ENCODE data around the gene VGLL3.
"Not testable (repeated sequence)": the region's sequence is repeated elsewhere in the genome, so short reads cannot be mapped to it uniquely, and the experiment has no call there.

VGLL3 gene

GRCh38 chr3:86990012-86990733 is 776 bp downstream of the VGLL3 start:
- no peak for DNase-seq (ENCODE audit: low read depth in 1 of 2, low spot score in 1 of 2)

GRCh38 chr3:86989611-86990010 is 1.3 kb downstream of the VGLL3 start:
- no peak for DNase-seq (ENCODE audit: low read depth in 1 of 2, low spot score in 1 of 2)

GRCh38 chr3:86989006-86989405 is 1.9 kb downstream of the VGLL3 start:
- DNase-seq (ENCODE audit: low read depth in 1 of 2, low spot score in 1 of 2): no peak

- DNase-seq (ENCODE audit: low read depth in 1 of 2, low spot score in 1 of 2): no peak
Observed at GRCh38 chr3:86988235-86988634, 2.7 kb downstream of the VGLL3 start.

- no peak for DNase-seq (ENCODE audit: low read depth in 1 of 2, low spot score in 1 of 2)
Observed at GRCh38 chr3:86987421-86987715, 3.6 kb downstream of the VGLL3 start.

- no peak for DNase-seq (ENCODE audit: low read depth in 1 of 2, low spot score in 1 of 2)
Observed at GRCh38 chr3:86986671-86987420, 4.1 kb downstream of the VGLL3 start.

- DNase-seq (ENCODE audit: low read depth in 1 of 2, low spot score in 1 of 2): no peak
Observed at GRCh38 chr3:86985181-86985826, 5.6 kb downstream of the VGLL3 start.

- no peak for DNase-seq (ENCODE audit: low read depth in 1 of 2, low spot score in 1 of 2)
Observed at GRCh38 chr3:86984271-86984670, 6.7 kb downstream of the VGLL3 start.

GRCh38 chr3:86982883-86983282 is 8.1 kb downstream of the VGLL3 start:
- DNase-seq (ENCODE audit: low read depth in 1 of 2, low spot score in 1 of 2): no peak

GRCh38 chr3:86978111-86978551 is 12.8 kb downstream of the VGLL3 start:
- DNase-seq (ENCODE audit: low read depth in 1 of 2, low spot score in 1 of 2): no peak

- DNase-seq (ENCODE audit: low read depth in 1 of 2, low spot score in 1 of 2): no peak
Observed at GRCh38 chr3:86976219-86976618, 14.7 kb downstream of the VGLL3 start.

GRCh38 chr3:86974177-86974576 is 16.8 kb downstream of the VGLL3 start:
- DNase-seq (ENCODE audit: low read depth in 1 of 2, low spot score in 1 of 2): not testable (repeated sequence)

GRCh38 chr3:86973440-86973839 is 17.5 kb downstream of the VGLL3 start:
- no peak for DNase-seq (ENCODE audit: low read depth in 1 of 2, low spot score in 1 of 2)

GRCh38 chr3:86969500-86970189 is 21.3 kb downstream of the VGLL3 start:
- DNase-seq (ENCODE audit: low read depth in 1 of 2, low spot score in 1 of 2): no peak

GRCh38 chr3:86968244-86968932 is 22.6 kb downstream of the VGLL3 start:
- DNase-seq (ENCODE audit: low read depth in 1 of 2, low spot score in 1 of 2): no peak

- DNase-seq (ENCODE audit: low read depth in 1 of 2, low spot score in 1 of 2): no peak
Observed at GRCh38 chr3:86967062-86967461, 23.9 kb downstream of the VGLL3 start.

GRCh38 chr3:86965166-86965565 is 25.8 kb downstream of the VGLL3 start:
- no peak for DNase-seq (ENCODE audit: low read depth in 1 of 2, low spot score in 1 of 2)

GRCh38 chr3:86963611-86964010 is 27.3 kb downstream of the VGLL3 start:
- DNase-seq (ENCODE audit: low read depth in 1 of 2, low spot score in 1 of 2): no peak

- no peak for DNase-seq (ENCODE audit: low read depth in 1 of 2, low spot score in 1 of 2)
Observed at GRCh38 chr3:86961297-86961696, 29.7 kb downstream of the VGLL3 start.

GRCh38 chr3:86960550-86960949 is 30.4 kb downstream of the VGLL3 start:
- DNase-seq (ENCODE audit: low read depth in 1 of 2, low spot score in 1 of 2): no peak

GRCh38 chr3:86958534-86958933 is 32.4 kb downstream of the VGLL3 start:
- DNase-seq (ENCODE audit: low read depth in 1 of 2, low spot score in 1 of 2): no peak
